ENCODE measurements around the gene CD300LF.

DNA sequence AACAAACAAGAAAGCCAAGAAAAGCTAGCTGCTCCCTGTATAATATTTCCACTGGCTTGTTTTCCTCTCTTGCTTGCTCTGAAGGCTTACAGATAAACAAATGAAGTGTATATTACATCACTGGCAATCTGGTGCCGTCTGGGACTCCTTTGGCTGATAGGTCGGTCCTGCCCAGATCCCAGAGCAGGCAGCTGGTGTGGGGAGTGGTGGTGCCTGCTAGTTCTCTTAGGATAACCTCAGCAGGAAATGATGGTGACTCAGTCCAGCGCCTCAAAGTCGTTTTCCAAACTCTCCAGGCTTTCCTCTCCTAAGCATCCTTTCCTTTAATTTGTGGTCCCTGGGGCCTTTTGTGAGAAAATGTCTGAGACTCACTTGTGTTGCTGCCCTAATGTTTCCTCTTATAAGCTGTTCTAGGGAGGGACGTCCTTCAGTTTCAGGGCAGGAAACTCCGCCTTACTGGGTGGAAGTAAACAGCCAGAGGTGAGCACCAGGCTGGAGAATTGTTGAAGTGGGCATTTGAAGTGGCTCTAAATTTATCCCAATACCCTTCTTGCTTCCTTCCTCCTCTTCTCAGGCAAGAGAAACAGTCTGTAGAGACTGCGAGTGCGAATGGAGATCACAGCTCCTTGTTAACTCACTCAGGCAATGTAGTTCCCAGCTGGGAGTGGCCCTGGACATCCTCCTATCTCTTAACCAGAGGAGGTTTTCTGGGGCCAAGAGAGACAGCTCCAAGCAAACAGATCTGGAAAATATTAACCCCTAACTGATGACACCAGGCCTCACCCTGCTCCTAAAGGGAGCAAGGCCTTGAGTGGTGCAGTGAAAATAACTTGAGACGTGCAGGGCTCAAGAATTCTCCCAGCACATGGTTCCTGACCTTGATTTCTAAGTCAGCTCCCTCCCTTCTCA lies 34.9 kb downstream of the CD300LF start:
- TF ChIP-seq CTCF (IDR thresholded peaks at IDR 0.05): no peak
- no peak for TF ChIP-seq POLR2AphosphoS5 (IDR thresholded peaks at IDR 0.05; ENCODE audit: insufficient read depth in 1 of 2, low read depth in 1 of 2)
- no peak for TF ChIP-seq POLR2A (IDR thresholded peaks at IDR 0.05)
